Parathyroid adenoma (tissue), 2 donors: ENCODE measurements around the gene CDY1B.
"Not testable (repeated sequence)": the region's sequence is repeated elsewhere in the genome, so short reads cannot be mapped to it uniquely, and the experiment has no call there.

Experiments
- H2AFZ ChIP-seq: fragments of 300-600 bp; sonication (generic); one replicate; pipeline ENCODE4 v1.7.0; 2017; ENCODE audit warnings: antibody characterized with exemption, mild to moderate bottlenecking
- H3K27ac ChIP-seq: fragments of 300-600 bp; sonication (generic); one replicate; pipeline ENCODE4 v1.7.0; 2017
- H3K27me3 ChIP-seq: fragments of 300-600 bp; sonication (generic); one replicate; pipeline ENCODE4 v1.7.0; 2017; ENCODE audit warnings: low read length; ENCODE audit not compliant: control insufficient read depth, insufficient read depth
- H3K36me3 ChIP-seq: fragments of 300-600 bp; sonication (generic); one replicate; pipeline ENCODE4 v1.7.0; 2017; ENCODE audit warnings: low read length; ENCODE audit not compliant: control insufficient read depth, insufficient read depth
- H3K4me1 ChIP-seq: fragments of 300-600 bp; sonication (generic); one replicate; pipeline ENCODE4 v1.7.0; 2017; ENCODE audit warnings: control low read depth
- H3K4me2 ChIP-seq: fragments of 300-600 bp; sonication (generic); one replicate; pipeline ENCODE4 v1.7.0; 2017; ENCODE audit warnings: low read length
- H3K4me3 ChIP-seq: fragments of 300-600 bp; sonication (generic); one replicate; pipeline ENCODE4 v1.7.0; 2017; ENCODE audit warnings: low read depth, low read length
- H3K79me2 ChIP-seq: fragments of 300-600 bp; sonication (generic); one replicate; pipeline ENCODE4 v1.7.0; 2017; ENCODE audit warnings: control low read depth
- H3K9ac ChIP-seq: fragments of 300-600 bp; sonication (generic); one replicate; pipeline ENCODE4 v1.7.0; 2017; ENCODE audit warnings: mild to moderate bottlenecking
- H3K9me3 ChIP-seq: fragments of 300-600 bp; sonication (generic); one replicate; pipeline ENCODE4 v1.7.0; 2017; ENCODE audit warnings: low read length; ENCODE audit not compliant: control insufficient read depth
- donor health status: primary hyperparathyroidism.

The CDY1B gene, protein sequence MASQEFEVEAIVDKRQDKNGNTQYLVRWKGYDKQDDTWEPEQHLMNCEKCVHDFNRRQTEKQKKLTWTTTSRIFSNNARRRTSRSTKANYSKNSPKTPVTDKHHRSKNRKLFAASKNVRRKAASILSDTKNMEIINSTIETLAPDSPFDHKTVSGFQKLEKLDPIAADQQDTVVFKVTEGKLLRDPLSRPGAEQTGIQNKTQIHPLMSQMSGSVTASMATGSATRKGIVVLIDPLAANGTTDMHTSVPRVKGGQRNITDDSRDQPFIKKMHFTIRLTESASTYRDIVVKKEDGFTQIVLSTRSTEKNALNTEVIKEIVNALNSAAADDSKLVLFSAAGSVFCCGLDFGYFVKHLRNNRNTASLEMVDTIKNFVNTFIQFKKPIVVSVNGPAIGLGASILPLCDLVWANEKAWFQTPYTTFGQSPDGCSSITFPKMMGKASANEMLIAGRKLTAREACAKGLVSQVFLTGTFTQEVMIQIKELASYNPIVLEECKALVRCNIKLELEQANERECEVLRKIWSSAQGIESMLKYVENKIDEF

DNA sequence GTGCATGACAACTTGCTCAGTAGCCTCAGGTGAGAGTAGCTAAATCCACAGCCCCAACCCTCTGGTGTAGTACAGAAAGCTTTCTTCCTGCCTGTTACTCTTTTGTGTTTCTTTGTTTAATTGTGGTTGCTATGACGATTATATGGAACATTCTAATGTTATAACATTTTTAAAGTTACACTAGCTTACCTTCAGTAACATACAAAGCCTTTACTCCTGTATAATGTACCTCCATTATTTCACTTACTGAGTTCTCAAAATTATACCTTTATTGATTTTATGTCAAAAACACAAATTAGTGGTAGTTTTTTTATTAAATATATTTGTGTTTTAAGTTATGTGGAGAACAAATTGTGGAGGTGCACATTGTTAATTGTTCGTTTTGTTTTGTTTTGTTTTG is at the start of gene CDY1B:
Gene CDY1B, minus strand, starts transcription at position 101 of the 400 bp plus-strand sequence. CDS start 331 bp downstream, outside the sequence.
- H3K4me2 ChIP-seq, H3K27me3 ChIP-seq, H2AFZ ChIP-seq, H3K9ac ChIP-seq, H3K9me3 ChIP-seq, H3K27ac ChIP-seq, H3K4me1 ChIP-seq, H3K4me3 ChIP-seq, H3K79me2 ChIP-seq, H3K36me3 ChIP-seq: not testable (repeated sequence)

DNA sequence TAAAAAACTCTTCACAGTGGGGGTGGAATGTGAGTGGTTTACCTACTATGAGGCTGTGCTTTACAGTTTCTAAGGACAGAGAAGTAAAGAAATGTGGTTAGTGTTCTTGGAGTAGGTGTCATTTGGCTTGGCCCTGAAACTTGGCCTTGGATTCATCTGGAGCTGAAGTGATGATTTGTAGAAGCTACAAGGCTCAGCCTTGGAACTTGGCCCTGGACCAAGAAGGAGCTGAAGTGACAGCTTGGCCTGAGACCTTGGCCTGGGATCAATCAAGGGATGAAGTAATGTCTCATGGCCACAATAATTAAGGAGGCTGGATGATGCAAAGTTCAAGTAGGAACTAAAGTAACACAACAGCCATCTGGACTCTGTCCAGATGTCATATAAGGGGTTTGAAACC is 1.7 kb upstream of the CDY1B start:
- not testable (repeated sequence) for H3K4me2 ChIP-seq, H3K36me3 ChIP-seq, H3K9me3 ChIP-seq, H3K4me3 ChIP-seq, H3K27ac ChIP-seq, H3K79me2 ChIP-seq, H3K4me1 ChIP-seq, H2AFZ ChIP-seq, H3K9ac ChIP-seq, H3K27me3 ChIP-seq

DNA sequence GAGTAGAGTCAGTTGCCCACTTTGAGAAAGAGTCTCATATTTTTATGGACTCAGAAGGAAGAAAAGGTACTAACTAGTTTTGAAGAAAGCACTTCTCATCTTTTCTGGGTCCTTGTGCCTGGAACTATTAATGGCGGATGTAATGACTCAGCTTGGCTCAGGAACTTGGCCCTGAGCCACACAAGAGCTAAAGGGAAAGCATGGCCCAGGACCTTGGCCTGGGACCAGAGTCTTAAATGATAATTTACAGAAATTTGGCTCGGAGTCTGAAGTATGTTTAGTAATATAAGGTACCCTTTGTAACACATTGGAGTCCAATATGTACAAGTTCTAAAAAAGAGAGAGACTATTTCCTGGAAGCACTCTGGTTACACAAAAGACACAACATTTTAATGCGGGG is 4.6 kb downstream of the CDY1B start:
- not testable (repeated sequence) for H3K9ac ChIP-seq, H3K4me1 ChIP-seq, H3K27me3 ChIP-seq, H3K4me2 ChIP-seq, H3K9me3 ChIP-seq, H2AFZ ChIP-seq, H3K27ac ChIP-seq, H3K36me3 ChIP-seq, H3K79me2 ChIP-seq, H3K4me3 ChIP-seq

DNA sequence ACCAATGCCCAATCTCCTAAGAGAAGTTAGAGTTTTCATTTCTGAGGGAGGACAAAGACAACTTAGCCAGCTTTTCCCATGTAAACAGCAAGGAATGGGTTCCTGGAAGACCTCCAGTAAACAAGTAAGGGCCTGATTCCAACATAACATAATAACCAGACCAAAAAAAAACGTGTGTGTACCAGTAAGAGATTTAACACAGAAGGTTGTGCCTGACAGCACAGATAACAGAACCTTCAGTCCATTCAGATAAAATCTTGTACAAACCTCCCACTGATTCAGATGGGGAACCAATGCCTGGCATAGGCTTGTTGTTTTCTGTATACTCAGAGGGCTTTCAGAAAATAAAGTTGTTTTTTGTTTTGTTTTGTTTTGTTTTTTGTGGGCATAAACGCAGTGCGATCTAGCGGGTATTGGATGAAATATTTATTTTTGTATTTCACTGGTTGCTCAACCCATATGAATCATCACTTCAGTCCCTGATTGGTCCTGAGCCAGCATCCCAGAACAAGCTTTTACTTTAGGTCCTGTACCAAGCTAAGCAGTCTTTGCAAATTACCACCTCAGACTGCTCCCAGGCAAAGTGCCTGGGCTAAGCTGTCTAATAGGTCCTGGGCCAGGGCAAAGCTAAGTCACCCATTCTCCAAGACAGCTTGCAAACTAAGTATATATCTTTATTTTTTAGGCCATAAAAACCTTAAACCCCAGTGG is 8.7 kb downstream of the CDY1B start:
- not testable (repeated sequence) for H3K27ac ChIP-seq, H3K36me3 ChIP-seq, H3K9me3 ChIP-seq, H2AFZ ChIP-seq, H3K27me3 ChIP-seq, H3K4me1 ChIP-seq, H3K4me3 ChIP-seq, H3K4me2 ChIP-seq, H3K79me2 ChIP-seq, H3K9ac ChIP-seq

DNA sequence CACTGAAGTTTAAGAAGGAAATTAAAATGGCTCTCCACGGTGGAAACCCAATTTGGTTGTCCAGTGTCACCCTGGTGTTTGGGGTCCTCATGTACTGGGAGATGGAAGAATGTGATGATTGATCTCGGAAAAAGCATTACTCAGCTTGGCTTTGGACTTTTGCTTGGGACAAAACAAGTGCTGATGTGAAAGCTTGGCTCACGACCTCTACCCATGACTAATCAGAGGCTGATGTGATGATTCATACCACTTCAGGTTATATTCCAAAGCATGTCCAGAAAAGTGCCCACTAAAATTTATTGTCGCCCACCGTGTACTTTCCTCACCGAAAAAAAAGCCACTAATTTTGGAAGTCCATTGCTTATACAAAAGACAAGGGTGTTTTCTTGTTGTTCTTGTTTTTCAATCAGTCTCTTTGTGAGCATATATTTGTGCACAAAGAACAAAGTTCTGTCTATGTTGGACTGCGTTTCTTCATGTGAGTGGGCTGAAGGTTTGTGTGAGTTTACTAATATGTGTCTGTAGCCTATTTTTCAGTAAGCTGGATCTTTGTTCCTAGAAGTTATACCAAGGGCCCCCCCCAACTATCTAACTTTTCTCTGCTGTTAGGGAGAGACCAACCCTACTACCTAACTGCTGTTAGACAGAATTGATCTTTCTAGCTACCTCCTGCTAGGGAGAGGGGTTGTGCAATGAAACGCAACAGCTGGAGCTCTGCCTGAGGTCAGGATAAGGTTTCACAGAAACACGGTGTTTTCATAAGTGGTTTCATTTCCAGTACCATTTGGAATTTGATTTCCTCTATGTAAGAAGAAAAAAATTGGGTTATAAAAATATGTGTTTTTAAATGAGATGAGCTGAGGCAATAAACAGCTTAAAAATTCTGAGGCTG is 21.4 kb downstream of the CDY1B start:
- H3K36me3 ChIP-seq, H3K4me1 ChIP-seq: not testable (repeated sequence)

More for the DNA sequence above, 21.4 kb downstream of the CDY1B start:
- not testable (repeated sequence) for H3K4me2 ChIP-seq, H3K27me3 ChIP-seq, H2AFZ ChIP-seq, H3K9ac ChIP-seq, H3K27ac ChIP-seq, H3K4me3 ChIP-seq, H3K79me2 ChIP-seq, H3K9me3 ChIP-seq
